A549 treated with Mapracorat at 1 μM for 4 hours (cell line): ENCODE measurements around the gene NGF. TPM values are rescaled to one million over a fixed set of nuclear protein-coding genes. Genes with fewer than 3 reads are reported as not detected.

Source experiments
- total RNA-seq: library from RNA; stranded (reverse); fragments of 200-300 nt; extraction: Qiagen RNA extraction; gene quantifications from 5 replicates; pipeline ENCODE4 v1.2.3, GENCODE V29; 2022

NGF gene
- total RNA-seq, result 1.0 to 1.7 TPM (median 1.3 TPM) in 5 replicates

DNA sequence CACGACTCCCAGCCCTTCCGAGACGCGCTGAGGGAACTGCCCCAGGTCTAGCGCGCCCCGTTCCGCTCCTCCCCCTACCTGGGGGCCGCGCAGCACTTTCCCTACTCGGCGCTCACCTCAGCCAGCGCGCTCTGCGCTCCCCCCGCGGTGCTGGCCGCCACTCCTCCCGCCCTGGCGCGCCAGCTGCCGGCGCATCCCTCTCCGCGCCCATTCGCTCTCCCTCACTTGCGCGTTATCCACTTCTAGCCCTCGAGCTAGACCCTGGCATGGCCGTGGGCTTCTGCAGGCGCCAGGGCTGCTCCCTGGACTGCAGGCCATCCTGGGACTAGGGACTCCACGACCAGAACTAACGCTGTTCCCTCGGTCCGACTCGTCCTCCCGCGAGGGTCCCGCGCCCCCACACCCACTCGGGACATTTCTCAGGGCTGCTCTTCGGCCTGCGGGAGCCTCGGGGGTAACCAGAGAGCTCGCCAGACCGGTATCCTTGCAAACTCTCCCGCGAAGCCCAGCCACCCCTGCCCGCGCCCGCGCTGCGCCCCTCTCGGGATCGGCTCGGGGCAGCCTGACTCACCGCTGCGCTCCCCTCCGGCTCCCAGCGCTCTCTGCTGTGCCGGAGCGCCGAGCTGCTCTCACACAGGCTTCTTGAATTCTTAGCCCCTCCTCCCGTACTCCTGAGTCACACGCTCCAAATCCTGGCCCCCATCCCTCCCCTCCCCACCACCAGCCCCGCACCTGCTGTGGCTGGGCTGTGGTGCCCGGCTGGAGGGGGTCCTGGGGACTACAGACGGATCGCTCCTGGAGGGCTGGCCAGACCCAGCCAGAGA is at the start of gene NGF:
Gene NGF, minus strand, starts transcription at position 617 of the 824 bp plus-strand sequence. CDS start 51,454 bp downstream, outside the sequence.

Other genes with a start within 250 kb of the NGF start
- 0.94 to 1.5 TPM (median 1.1 TPM) in 5 replicates for gene TSPAN2, start 248.7 kb downstream of the NGF start, total RNA-seq